ENCODE data around the gene KRTAP10-1.
"Not testable (repeated sequence)": the region's sequence is repeated elsewhere in the genome, so short reads cannot be mapped to it uniquely, and the experiment has no call there.

Gene KRTAP10-1

GRCh38 chr21:44550285-44550684, 10.3 kb upstream of the KRTAP10-1 start:
- DNase-seq (ENCODE audit: low read depth in 1 of 2, low spot score in 1 of 2) = not testable (repeated sequence)

- DNase-seq (ENCODE audit: low read depth in 1 of 2, low spot score in 1 of 2) = no peak
Observed at GRCh38 chr21:44549525-44550211, 9.7 kb upstream of the KRTAP10-1 start.

GRCh38 chr21:44548922-44549321, 8.9 kb upstream of the KRTAP10-1 start:
- DNase-seq (ENCODE audit: low read depth in 1 of 2, low spot score in 1 of 2) = no peak

- no peak for DNase-seq (ENCODE audit: low read depth in 1 of 2, low spot score in 1 of 2)
Observed at GRCh38 chr21:44548381-44548780, 8.4 kb upstream of the KRTAP10-1 start.

- DNase-seq (ENCODE audit: low read depth in 1 of 2, low spot score in 1 of 2) = peak in 1 of 2 donors; percentile 15
Observed at GRCh38 chr21:44547656-44548331, 7.8 kb upstream of the KRTAP10-1 start.

- DNase-seq (ENCODE audit: low read depth in 1 of 2, low spot score in 1 of 2) = no peak
Observed at GRCh38 chr21:44544566-44544965, 4.6 kb upstream of the KRTAP10-1 start.

- no peak for DNase-seq (ENCODE audit: low read depth in 1 of 2, low spot score in 1 of 2)
Observed at GRCh38 chr21:44542716-44543115, 2.7 kb upstream of the KRTAP10-1 start.

- no peak for DNase-seq (ENCODE audit: low read depth in 1 of 2, low spot score in 1 of 2)
Observed at GRCh38 chr21:44540741-44541288, 820 bp upstream of the KRTAP10-1 start.

GRCh38 chr21:44539046-44539445, 949 bp downstream of the KRTAP10-1 start:
- no peak for DNase-seq (ENCODE audit: low read depth in 1 of 2, low spot score in 1 of 2)

- DNase-seq (ENCODE audit: low read depth in 1 of 2, low spot score in 1 of 2) = no peak
Observed at GRCh38 chr21:44537930-44538911, 1.8 kb downstream of the KRTAP10-1 start.

GRCh38 chr21:44535963-44536362, 4.0 kb downstream of the KRTAP10-1 start:
- DNase-seq (ENCODE audit: low read depth in 1 of 2, low spot score in 1 of 2) = no peak

GRCh38 chr21:44534688-44535087, 5.3 kb downstream of the KRTAP10-1 start:
- DNase-seq (ENCODE audit: low read depth in 1 of 2, low spot score in 1 of 2) = no peak

GRCh38 chr21:44533891-44534627, 5.9 kb downstream of the KRTAP10-1 start:
- no peak for DNase-seq (ENCODE audit: low read depth in 1 of 2, low spot score in 1 of 2)

- no peak for DNase-seq (ENCODE audit: low read depth in 1 of 2, low spot score in 1 of 2)
Observed at GRCh38 chr21:44533121-44533890, 6.7 kb downstream of the KRTAP10-1 start.

GRCh38 chr21:44532712-44533111, 7.3 kb downstream of the KRTAP10-1 start:
- DNase-seq (ENCODE audit: low read depth in 1 of 2, low spot score in 1 of 2) = no peak

- no peak for DNase-seq (ENCODE audit: low read depth in 1 of 2, low spot score in 1 of 2)
Observed at GRCh38 chr21:44531606-44532564, 8.1 kb downstream of the KRTAP10-1 start.

- DNase-seq (ENCODE audit: low read depth in 1 of 2, low spot score in 1 of 2) = no peak
Observed at GRCh38 chr21:44530903-44531605, 8.9 kb downstream of the KRTAP10-1 start.

All from activated CD4-positive, alpha-beta T cell treated with anti-CD3 and anti-CD28 coated beads, Interleukin-2, amount 50 U/mL, for 24 hours (primary cell).